Measurements from ENCODE around the gene UBE2L3.
"Not testable (repeated sequence)": the region's sequence is repeated elsewhere in the genome, so short reads cannot be mapped to it uniquely, and the experiment has no call there.

UBE2L3 gene

DNA sequence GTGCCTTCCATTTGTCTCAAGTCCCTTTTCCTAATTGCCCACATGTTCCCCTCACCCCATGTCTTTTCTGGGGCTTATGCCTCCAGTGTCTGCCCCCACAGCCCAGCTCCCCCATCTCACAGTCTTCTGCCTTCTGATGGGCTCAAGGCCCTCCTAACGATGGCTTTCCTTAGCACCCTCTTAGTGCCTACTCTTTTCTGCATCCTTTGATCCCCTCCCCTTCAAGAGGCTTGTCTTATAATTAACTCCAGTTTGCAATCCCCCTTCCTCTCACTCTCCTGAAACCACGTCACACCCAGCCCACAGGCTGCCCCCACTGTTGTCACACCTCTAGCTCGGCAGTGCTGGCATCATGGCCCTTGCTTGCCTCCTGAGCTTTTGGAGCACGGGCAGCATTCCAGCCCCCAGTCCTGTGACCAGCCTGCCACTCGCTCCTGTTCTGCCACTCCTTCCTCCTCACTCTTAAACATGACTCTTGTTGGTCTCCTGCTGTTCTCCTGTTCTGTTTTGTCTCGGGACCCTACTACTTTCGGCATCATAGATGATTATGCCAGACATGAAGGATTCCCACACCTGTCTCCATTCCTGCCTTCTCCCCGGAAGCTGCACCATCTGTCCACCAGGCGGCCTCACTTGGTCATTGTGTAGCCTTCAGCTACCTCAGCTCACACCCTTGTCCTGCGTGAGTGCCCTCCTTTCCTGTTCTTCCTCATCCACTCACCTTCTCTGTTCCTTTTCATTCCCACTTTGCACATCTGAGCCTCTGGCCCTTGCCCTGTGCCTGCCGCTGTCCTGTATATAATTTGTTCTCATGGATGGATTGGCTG lies 26.1 kb downstream of the UBE2L3 start:
- H3K4me1 ChIP-seq (ENCODE audit: low read length) = no peaks in the 10 kb centered on the region
- 0 out of 2 replicates have a peak, but pooled peaks cover 3% of the 10 kb centered on the region for H3K36me3 ChIP-seq (replicated peaks; ENCODE audit: insufficient read depth, low read length)
- H3K9me3 ChIP-seq (replicated peaks; ENCODE audit: insufficient read depth, low read length) = no peaks in the 10 kb centered on the region
- H3K9me2 ChIP-seq (replicated peaks; ENCODE audit: insufficient read depth, low read length) = no peaks in the 10 kb centered on the region
- peaks cover 100% of the 10 kb centered on the region for H3K79me2 ChIP-seq (ENCODE audit: low read length)
- H3F3A ChIP-seq (ENCODE audit: insufficient read depth, low read length) = no peaks in the 10 kb centered on the region
- TF ChIP-seq EZH2 (optimal IDR thresholded peaks at IDR 0.05; ENCODE audit: low read depth, low read length) (no peak), EZH2phosphoT487 (IDR thresholded peaks at IDR 0.05; ENCODE audit: low read length) (no peak), CTCF (IDR thresholded peaks at IDR 0.05; ENCODE audit: low read length) (no peak)
- no peak overlapping the region for H3K4me2 ChIP-seq (ENCODE audit: low read depth, low read length)
- H3K27me3 ChIP-seq (replicated peaks; ENCODE audit: insufficient read depth, low read length) = no peaks in the 10 kb centered on the region
- H3K4me3 ChIP-seq (ENCODE audit: low read length) = no peak overlapping the region
- no peak for DNase-seq
- no peak overlapping the region for H3K27ac ChIP-seq (ENCODE audit: low read length)
- no peak overlapping the region for H2AFZ ChIP-seq (ENCODE audit: low read length)
- no peak overlapping the region for H3K9ac ChIP-seq (ENCODE audit: low read length)
- H4K20me1 ChIP-seq (ENCODE audit: insufficient read depth, low read length) = peaks cover 49% of the 10 kb centered on the region

GRCh38 chr22:21594865-21595452 lies 27.4 kb downstream of the UBE2L3 start:
- Histone ChIP-seq H3K9ac (ENCODE audit: low read length) (no peak overlapping the region), H3K4me3 (ENCODE audit: low read length) (no peak overlapping the region), H3K27ac (ENCODE audit: low read length) (no peak overlapping the region), H3K4me2 (ENCODE audit: low read depth, low read length) (no peak overlapping the region), H3K4me1 (ENCODE audit: low read length) (no peaks in the 10 kb centered on the region), H4K20me1 (ENCODE audit: insufficient read depth, low read length) (peaks cover 45% of the 10 kb centered on the region), H3K27me3 (replicated peaks; ENCODE audit: insufficient read depth, low read length) (no peaks in the 10 kb centered on the region), H3K79me2 (ENCODE audit: low read length) (peaks cover 100% of the 10 kb centered on the region), H2AFZ (ENCODE audit: low read length) (no peak overlapping the region), H3F3A (ENCODE audit: insufficient read depth, low read length) (no peaks in the 10 kb centered on the region), H3K9me2 (replicated peaks; ENCODE audit: insufficient read depth, low read length) (no peaks in the 10 kb centered on the region), H3K36me3 (replicated peaks; ENCODE audit: insufficient read depth, low read length) (0 out of 2 replicates have a peak, but pooled peaks cover 3% of the 10 kb centered on the region), H3K9me3 (replicated peaks; ENCODE audit: insufficient read depth, low read length) (no peaks in the 10 kb centered on the region)
- TF ChIP-seq CTCF (IDR thresholded peaks at IDR 0.05; ENCODE audit: low read length) (no peak), EZH2 (optimal IDR thresholded peaks at IDR 0.05; ENCODE audit: low read depth, low read length) (no peak), EZH2phosphoT487 (IDR thresholded peaks at IDR 0.05; ENCODE audit: low read length) (no peak)
- no peak for DNase-seq

- not testable (repeated sequence) for H3K4me3 ChIP-seq (ENCODE audit: low read length); H3F3A ChIP-seq (ENCODE audit: insufficient read depth, low read length); H3K9me2 ChIP-seq (replicated peaks; ENCODE audit: insufficient read depth, low read length); H3K27ac ChIP-seq (ENCODE audit: low read length); H3K9ac ChIP-seq (ENCODE audit: low read length); H3K4me2 ChIP-seq (ENCODE audit: low read depth, low read length); DNase-seq; H3K4me1 ChIP-seq (ENCODE audit: low read length); H2AFZ ChIP-seq (ENCODE audit: low read length); H3K36me3 ChIP-seq (replicated peaks; ENCODE audit: insufficient read depth, low read length); H3K9me3 ChIP-seq (replicated peaks; ENCODE audit: insufficient read depth, low read length); H3K27me3 ChIP-seq (replicated peaks; ENCODE audit: insufficient read depth, low read length)
- Histone ChIP-seq H3K79me2 (ENCODE audit: low read length) (peaks cover 100% of the 10 kb centered on the region), H4K20me1 (ENCODE audit: insufficient read depth, low read length) (peaks cover 35% of the 10 kb centered on the region)
Measured at GRCh38 chr22:21596356-21597135, 29.0 kb downstream of the UBE2L3 start.

Measured in MM.1S (cell line).